ENCODE data around the gene CHRD.

CHRD gene

DNA sequence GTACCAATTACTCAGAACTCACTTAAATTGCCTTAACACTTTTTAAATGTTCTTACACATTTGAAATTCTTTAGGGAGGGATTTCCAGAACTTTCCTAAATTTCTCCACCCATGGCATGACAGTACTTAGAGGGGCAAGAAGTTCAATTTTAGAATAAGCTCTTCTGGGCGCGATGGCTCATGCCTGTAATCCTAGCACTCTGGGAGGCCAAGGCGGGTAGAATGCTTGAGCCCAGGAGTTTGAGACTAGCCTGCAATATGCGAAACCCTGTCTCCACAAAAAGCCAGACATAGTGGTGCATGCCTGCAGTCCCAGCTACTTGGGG is 31.8 kb upstream of the CHRD start:
- Histone ChIP-seq H2AFZ (ENCODE audit: low read depth, low read length) (no peak overlapping the region), H3K4me3 (ENCODE audit: low read depth in 1 of 2, low read length in 2 of 2) (no peak overlapping the region), H3K27me3 (ENCODE audit: insufficient read depth, low read length, poor library complexity) (no peaks in the 10 kb centered on the region), H4K20me1 (ENCODE audit: insufficient read depth, low read length) (no peaks in the 10 kb centered on the region), H3K27ac (ENCODE audit: low read length) (no peak overlapping the region), H3K9ac (ENCODE audit: low read depth, low read length) (no peak overlapping the region), H3K9me3 (ENCODE audit: insufficient read depth, low read length, severe bottlenecking) (no peaks in the 10 kb centered on the region), H3K4me2 (ENCODE audit: insufficient read depth, low read length) (no peak overlapping the region), H3K79me2 (ENCODE audit: insufficient read depth, low read length) (no peaks in the 10 kb centered on the region), H3K36me3 (ENCODE audit: insufficient read depth, low read length) (peaks cover 3% of the 10 kb centered on the region; the same call in 1 of the 2 replicates), H3K4me1 (ENCODE audit: insufficient read depth, low read length) (no peaks in the 10 kb centered on the region)
- DNase-seq (no peak), ATAC-seq (ENCODE audit: insufficient read depth, low read depth) (no peak)
- TF ChIP-seq EZH2 (IDR thresholded peaks at IDR 0.05; ENCODE audit: borderline replicate concordance, low read depth, low read length, severe bottlenecking) (no peak), CTCF (IDR thresholded peaks at IDR 0.05; ENCODE audit: borderline replicate concordance, extremely low read depth, low read length, poor library complexity, severe bottlenecking) (no peak)

GRCh38 chr3:184349563-184350470 is 30.0 kb upstream of the CHRD start:
- TF ChIP-seq CTCF (IDR thresholded peaks at IDR 0.05; ENCODE audit: borderline replicate concordance, extremely low read depth, low read length, poor library complexity, severe bottlenecking) = no peak
- H3K4me2 ChIP-seq (ENCODE audit: insufficient read depth, low read length) = no peak overlapping the region
- H3K27me3 ChIP-seq (ENCODE audit: insufficient read depth, low read length, poor library complexity) = no peaks in the 10 kb centered on the region
- no peaks in the 10 kb centered on the region for H3K4me1 ChIP-seq (ENCODE audit: insufficient read depth, low read length)
- H3K4me3 ChIP-seq (ENCODE audit: low read depth in 1 of 2, low read length in 2 of 2) = no peak overlapping the region
- H3K36me3 ChIP-seq (ENCODE audit: insufficient read depth, low read length) = peaks cover 6% of the 10 kb centered on the region; the same call in 1 of the 2 replicates
- DNase-seq (no peak), ATAC-seq (ENCODE audit: insufficient read depth, low read depth) (no peak)
- H3K9ac ChIP-seq (ENCODE audit: low read depth, low read length) = no peak overlapping the region
- no peaks in the 10 kb centered on the region for H3K9me3 ChIP-seq (ENCODE audit: insufficient read depth, low read length, severe bottlenecking)
- no peak overlapping the region for H2AFZ ChIP-seq (ENCODE audit: low read depth, low read length)
- H4K20me1 ChIP-seq (ENCODE audit: insufficient read depth, low read length) = peaks cover 8% of the 10 kb centered on the region; the same call in 1 of the 2 replicates
- H3K79me2 ChIP-seq (ENCODE audit: insufficient read depth, low read length) = no peaks in the 10 kb centered on the region
- no peak overlapping the region for H3K27ac ChIP-seq (ENCODE audit: low read length)

DNA sequence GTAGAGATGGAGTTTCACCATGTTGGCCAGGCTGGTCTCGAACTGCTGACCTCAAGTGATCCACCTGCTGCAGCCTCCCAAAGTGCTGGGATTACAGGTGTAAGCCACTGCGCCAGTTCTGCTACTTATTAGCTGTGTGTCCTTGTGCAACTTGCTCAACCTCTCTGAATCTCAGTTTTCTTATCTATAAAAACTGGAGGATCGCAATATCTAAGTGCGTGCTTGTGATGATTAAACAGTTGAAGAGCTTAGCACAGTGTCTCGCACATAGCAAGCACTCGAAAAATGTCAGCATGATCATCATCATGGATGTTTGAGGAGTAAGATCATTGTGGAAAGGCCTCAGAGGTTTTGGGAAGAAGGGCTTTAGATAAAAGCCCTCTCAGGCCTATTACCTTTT is 29.2 kb upstream of the CHRD start:
- ATAC-seq (ENCODE audit: insufficient read depth, low read depth) = no peak
- Histone ChIP-seq H4K20me1 (ENCODE audit: insufficient read depth, low read length) (peaks cover 8% of the 10 kb centered on the region; the same call in 1 of the 2 replicates), H3K79me2 (ENCODE audit: insufficient read depth, low read length) (no peaks in the 10 kb centered on the region), H3K4me2 (ENCODE audit: insufficient read depth, low read length) (no peak overlapping the region), H3K27me3 (ENCODE audit: insufficient read depth, low read length, poor library complexity) (no peaks in the 10 kb centered on the region), H3K36me3 (ENCODE audit: insufficient read depth, low read length) (peaks cover 11% of the 10 kb centered on the region), H3K27ac (ENCODE audit: low read length) (no peak overlapping the region), H3K4me1 (ENCODE audit: insufficient read depth, low read length) (no peaks in the 10 kb centered on the region), H3K9me3 (ENCODE audit: insufficient read depth, low read length, severe bottlenecking) (no peaks in the 10 kb centered on the region), H3K9ac (ENCODE audit: low read depth, low read length) (no peak overlapping the region), H3K4me3 (ENCODE audit: low read depth in 1 of 2, low read length in 2 of 2) (no peak overlapping the region), H2AFZ (ENCODE audit: low read depth, low read length) (no peak overlapping the region)
- DNase-seq = no peak
- no peak for TF ChIP-seq CTCF (IDR thresholded peaks at IDR 0.05; ENCODE audit: borderline replicate concordance, extremely low read depth, low read length, poor library complexity, severe bottlenecking)
